Ovary (tissue), 3 donors: ENCODE measurements around the gene MTRF1.

Experiments used
- CTCF ChIP-seq, 3 donors: fragments of 450-650 bp in 2 of 3; fragments of 200-600 bp in 1 of 3; IDR thresholded peaks; one replicate each; pipeline versions ENCODE4 v1.5.1 to v1.8.0; 2016 to 2022; ENCODE audit warnings: antibody characterized with exemption in 3 of 3, mild to moderate bottlenecking in 1 of 3
- POLR2A ChIP-seq: fragments of 450-650 bp; IDR thresholded peaks from one replicate; pipeline ENCODE4 v1.6.1; 2017; ENCODE audit warnings: antibody characterized with exemption, mild to moderate bottlenecking, moderate library complexity
- donor health status: DM: no; HTN: no; CAD: no.

- TF ChIP-seq CTCF (IDR thresholded peaks at IDR 0.05) (no peak), POLR2A (no peak)
Measured at GRCh38 chr13:41286370-41286769, 23.0 kb upstream of the MTRF1 start.
